ENCODE results near the gene CHST7. TPM values are rescaled to one million over a fixed set of nuclear protein-coding genes. Genes with fewer than 3 reads are reported as not detected.

CHST7 gene
- total RNA-seq, 1 experiment from 2014 or later: 6.1 TPM

GRCh38 chrX:46547857-46548256, 25.7 kb upstream of the CHST7 start:
- Histone ChIP-seq H3K27ac (ENCODE audit: low read length) (peak overlapping the region; percentile 39; the same call in 1 of the 2 replicates), H3K27me3 (ENCODE audit: control insufficient read depth, insufficient read depth, low read length) (no peaks in the 10 kb centered on the region), H3K36me3 (ENCODE audit: control insufficient read depth, insufficient read depth, low read length) (no peaks in the 10 kb centered on the region; the same call in 1 of the 2 replicates), H3K4me1 (ENCODE audit: control insufficient read depth, insufficient read depth, low read length) (peaks cover 24% of the 10 kb centered on the region), H3K9me3 (ENCODE audit: control insufficient read depth, insufficient read depth, low read depth, low read length) (no peaks in the 10 kb centered on the region), H3K4me3 (ENCODE audit: low read depth in 2 of 2, low read length in 2 of 2) (peak overlapping the region in 1 of 2 experiments; percentile 24; a peak in 1 of 4 replicates)
- DNase-seq (ENCODE audit: low read depth, low spot score) (no peak), ATAC-seq (peak; percentile 45; the same call in 1 of the 2 replicates)
- TF ChIP-seq TCF7L2 (IDR thresholded peaks at IDR 0.05; ENCODE audit: low read depth, low read length) (no peak), POLR2AphosphoS5 (IDR thresholded peaks at IDR 0.05; ENCODE audit: low read depth, low read length) (no peak), SIN3A (IDR thresholded peaks at IDR 0.05; ENCODE audit: borderline replicate concordance, insufficient read depth, low read depth, low read length) (no peak), REST (IDR thresholded peaks at IDR 0.05; ENCODE audit: insufficient read depth in 1 of 2, low read depth in 2 of 2, low read length in 1 of 2) (no peak), CTCF (IDR thresholded peaks at IDR 0.05) (no peak)
- POLR2A ChIA-PET: interaction anchor here (0.6 kb wide), 1 partner anchor 350 kb away, joined by 6 read pairs; no protein-coding TSS in a partner anchor
- CTCF ChIA-PET: no interaction called here
- no TSS peak for BruUV-seq (replicated peaks)
- intact Hi-C loops (cut with micrococcal nuclease; ENCODE audit: unreplicated experiment): no loop called here
- in situ Hi-C loops (cut with HindIII; ENCODE audit: low pct_unique_long_range_greater_than_20kb, low sequenced_read_pairs): no loop called here

- no TSS peak for BruUV-seq (replicated peaks)
- POLR2A ChIA-PET: no interaction called here
- ATAC-seq (no peak), DNase-seq (ENCODE audit: low read depth, low spot score) (no peak)
- H3K27ac ChIP-seq (ENCODE audit: low read length): no peak overlapping the region
- in situ Hi-C loops (cut with HindIII; ENCODE audit: low pct_unique_long_range_greater_than_20kb, low sequenced_read_pairs) (no loop called here), intact Hi-C loops (cut with micrococcal nuclease; ENCODE audit: unreplicated experiment) (loop anchor here (10.0 kb wide), 1 partner anchor 245 kb away; no protein-coding TSS in a partner anchor)
- no peaks in the 10 kb centered on the region; the same call in 1 of the 2 replicates for H3K36me3 ChIP-seq (ENCODE audit: control insufficient read depth, insufficient read depth, low read length)
- peaks cover 17% of the 10 kb centered on the region for H3K4me1 ChIP-seq (ENCODE audit: control insufficient read depth, insufficient read depth, low read length)
- CTCF ChIA-PET: no interaction called here
- no peak overlapping the region for H3K4me3 ChIP-seq (ENCODE audit: low read depth in 2 of 2, low read length in 2 of 2)
- TF ChIP-seq CTCF (IDR thresholded peaks at IDR 0.05): no peak
- H3K27me3 ChIP-seq (ENCODE audit: control insufficient read depth, insufficient read depth, low read length): no peaks in the 10 kb centered on the region
- no peaks in the 10 kb centered on the region for H3K9me3 ChIP-seq (ENCODE audit: control insufficient read depth, insufficient read depth, low read depth, low read length)
Measured at GRCh38 chrX:46549914-46550313, 23.7 kb upstream of the CHST7 start.
